OCI-LY7 (cell line): Measurements from ENCODE around the gene CTNNA3. TPM values are rescaled to one million over a fixed set of nuclear protein-coding genes. Genes with fewer than 3 reads are reported as not detected.

Experiments
- BruUV-seq: library from RNA; stranded (reverse); fragments of 400-500 nt; replicated peaks from 2 replicates; lab custom pipeline; 2021; lab: Mats Ljungman, UMichigan
- CTCF ChIA-PET: fragments of 300-600 bp; sonication (Branson Sonifier 250); formaldehyde crosslinking; loops from one replicate; lab custom pipeline; 2022; ENCODE audit warnings: antibody characterized with exemption; ENCODE audit not compliant: unreplicated experiment; lab: Charles Lee
- POLR2A ChIA-PET: fragments of 300-600 bp; sonication (Branson Sonifier 250); formaldehyde crosslinking; loops from one replicate; lab custom pipeline; 2022; ENCODE audit warnings: antibody characterized with exemption; lab: Charles Lee
- DNase-seq: peaks from one replicate; pipeline ENCODE4 v3.0.0-alpha.2; 2015; ENCODE audit warnings: low spot score
- H2AFZ ChIP-seq: fragments of 200-600 bp; sonication (generic), shearing (Covaris generic); 2 replicates; pipeline ENCODE4 v1.6.1; 2014; ENCODE audit warnings: mild to moderate bottlenecking, antibody characterized with exemption, low read length, moderate library complexity
- H3K27ac ChIP-seq: fragments of 200-600 bp; sonication (generic); 2 replicates; pipeline ENCODE4 v1.5.1; 2014; ENCODE audit warnings: mixed run types, low read depth, mild to moderate bottlenecking, moderate library complexity, low read length, inconsistent platforms; ENCODE audit not compliant: poor library complexity, severe bottlenecking
- H3K36me3 ChIP-seq: fragments of 200-600 bp; sonication (generic); 2 replicates; pipeline ENCODE4 v1.6.1; 2014; ENCODE audit warnings: mild to moderate bottlenecking, antibody characterized with exemption, low read length, moderate library complexity, mixed read lengths; ENCODE audit not compliant: insufficient read depth
- H3K4me1 ChIP-seq: fragments of 200-600 bp; sonication (generic); 2 replicates; pipeline ENCODE4 v1.5.1; 2014; ENCODE audit warnings: mild to moderate bottlenecking, low read length; ENCODE audit not compliant: insufficient read depth, poor library complexity, severe bottlenecking
- H3K4me2 ChIP-seq: fragments of 200-600 bp; sonication (generic); 2 replicates; pipeline ENCODE4 v1.6.1; 2014; ENCODE audit warnings: mild to moderate bottlenecking, low read length
- H3K4me3 ChIP-seq: fragments of 200-600 bp; sonication (generic); 2 replicates; pipeline ENCODE4 v1.5.1; 2014; ENCODE audit warnings: mild to moderate bottlenecking, low read depth, low read length; ENCODE audit not compliant: poor library complexity, severe bottlenecking
- H3K79me2 ChIP-seq: fragments of 200-600 bp; sonication (generic); 2 replicates; pipeline ENCODE4 v1.6.1; 2016; ENCODE audit warnings: low read depth, mild to moderate bottlenecking, low read length, moderate library complexity, mixed read lengths; ENCODE audit not compliant: insufficient read depth
- H3K9me2 ChIP-seq: fragments of 200-600 bp; sonication (generic); 2 replicates; pipeline ENCODE4 v1.6.1; 2016; ENCODE audit warnings: mild to moderate bottlenecking, low read length, mixed read lengths; ENCODE audit not compliant: insufficient read depth
- H3K9me3 ChIP-seq: fragments of 200-600 bp; sonication (generic); 2 replicates; pipeline ENCODE4 v1.6.1; 2014; ENCODE audit warnings: mild to moderate bottlenecking, mixed run types, low read length, mixed read lengths
- H4K20me1 ChIP-seq: fragments of 200-600 bp; sonication (generic); 2 replicates; pipeline ENCODE4 v1.6.1; 2014; ENCODE audit warnings: mild to moderate bottlenecking, antibody characterized with exemption, low read length, moderate library complexity, mixed read lengths; ENCODE audit not compliant: insufficient read depth
- EZH2phosphoT487 ChIP-seq: fragments of 200-600 bp; sonication (generic); IDR thresholded peaks from 2 replicates; pipeline ENCODE4 v1.6.1; 2018; ENCODE audit warnings: low read depth, borderline replicate concordance, mild to moderate bottlenecking, mixed run types, antibody characterized with exemption, low read length, moderate library complexity, mixed read lengths
- intact Hi-C: fragments of 100-400 bp; cut with micrococcal nuclease; formaldehyde crosslinking; loops from one replicate; pipeline ENCODE4 v1.10.0; 2022; ENCODE audit not compliant: unreplicated experiment
- total RNA-seq, 2 experiments: library from RNA; depleted of rRNA in 1 of 2; stranded (reverse); fragments of >200 nt in 1 of 2; shearing (Covaris generic) in 1 of 2; gene quantifications; 2 replicates each; pipeline ENCODE4 v1.2.3, GENCODE V29; 2014 to 2022
- TF ChIP-seq, protein P1 (sequence below): fragments of 200-600 bp; sonication (generic); conservative IDR thresholded peaks from 2 replicates; pipeline ENCODE4 v1.5.1; 2014; ENCODE audit warnings: mild to moderate bottlenecking, antibody characterized with exemption, low read length, moderate library complexity, mixed read lengths

CTNNA3 gene
- total RNA-seq, 2 experiments from 2014 or later: not detected

DNA sequence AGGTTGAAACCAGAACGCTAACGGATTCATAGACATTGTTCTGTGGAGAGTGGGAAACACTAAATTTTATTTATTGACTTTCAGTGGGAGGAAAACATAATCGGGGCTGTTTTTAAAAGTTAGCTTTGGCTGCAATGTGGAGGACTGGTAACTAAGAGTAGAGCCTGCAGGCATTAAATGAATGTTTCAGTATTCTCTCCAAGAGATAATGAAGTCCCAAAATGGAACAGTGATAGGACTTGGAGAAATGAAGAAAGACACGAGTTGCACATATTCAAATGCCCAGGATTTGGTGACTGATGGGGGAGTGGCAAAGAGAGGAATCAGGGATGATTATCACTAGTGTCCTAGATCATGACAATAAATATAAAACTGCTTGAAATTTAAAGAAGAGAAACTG, 1130.0 kb downstream of the CTNNA3 start:
- no peaks in the 10 kb centered on the region for H3K4me1 ChIP-seq
- H3K9me2 ChIP-seq: no peaks in the 10 kb centered on the region
- no peak overlapping the region for H3K4me2 ChIP-seq
- TF ChIP-seq, protein P1, sequence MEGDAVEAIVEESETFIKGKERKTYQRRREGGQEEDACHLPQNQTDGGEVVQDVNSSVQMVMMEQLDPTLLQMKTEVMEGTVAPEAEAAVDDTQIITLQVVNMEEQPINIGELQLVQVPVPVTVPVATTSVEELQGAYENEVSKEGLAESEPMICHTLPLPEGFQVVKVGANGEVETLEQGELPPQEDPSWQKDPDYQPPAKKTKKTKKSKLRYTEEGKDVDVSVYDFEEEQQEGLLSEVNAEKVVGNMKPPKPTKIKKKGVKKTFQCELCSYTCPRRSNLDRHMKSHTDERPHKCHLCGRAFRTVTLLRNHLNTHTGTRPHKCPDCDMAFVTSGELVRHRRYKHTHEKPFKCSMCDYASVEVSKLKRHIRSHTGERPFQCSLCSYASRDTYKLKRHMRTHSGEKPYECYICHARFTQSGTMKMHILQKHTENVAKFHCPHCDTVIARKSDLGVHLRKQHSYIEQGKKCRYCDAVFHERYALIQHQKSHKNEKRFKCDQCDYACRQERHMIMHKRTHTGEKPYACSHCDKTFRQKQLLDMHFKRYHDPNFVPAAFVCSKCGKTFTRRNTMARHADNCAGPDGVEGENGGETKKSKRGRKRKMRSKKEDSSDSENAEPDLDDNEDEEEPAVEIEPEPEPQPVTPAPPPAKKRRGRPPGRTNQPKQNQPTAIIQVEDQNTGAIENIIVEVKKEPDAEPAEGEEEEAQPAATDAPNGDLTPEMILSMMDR: no peak
- no peaks in the 10 kb centered on the region for H3K36me3 ChIP-seq
- no peak overlapping the region for H3K27ac ChIP-seq
- H3K4me3 ChIP-seq: no peak overlapping the region
- ChIA-PET CTCF (no interaction called here), POLR2A (no interaction called here)
- no peaks in the 10 kb centered on the region for H3K9me3 ChIP-seq
- H3K79me2 ChIP-seq: no peaks in the 10 kb centered on the region
- DNase-seq: no peak
- H2AFZ ChIP-seq: no peak overlapping the region
- intact Hi-C loops: no loop called here
- H4K20me1 ChIP-seq: no peaks in the 10 kb centered on the region
- BruUV-seq: no TSS peak

DNA sequence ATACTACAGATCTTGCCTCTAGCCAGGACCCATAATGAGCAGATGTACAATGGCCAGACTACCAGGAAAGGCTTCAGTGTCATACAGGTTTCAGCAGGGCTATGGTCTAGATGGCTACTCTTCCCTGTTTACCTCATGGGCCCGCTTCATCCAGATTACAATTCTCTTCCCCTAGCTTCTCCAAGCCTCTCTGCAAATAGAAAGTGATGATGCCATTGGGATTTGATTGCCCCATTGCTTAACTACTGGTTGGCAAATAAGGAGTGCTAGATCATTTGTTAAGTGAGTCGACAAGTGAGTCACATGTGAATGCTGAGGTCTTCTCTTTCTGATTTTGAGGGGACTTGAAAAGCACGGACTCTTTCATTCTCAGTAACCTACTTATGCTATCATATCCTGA, 1131.7 kb downstream of the CTNNA3 start:
- no TSS peak for BruUV-seq
- Histone ChIP-seq H3K4me1 (no peaks in the 10 kb centered on the region), H4K20me1 (no peaks in the 10 kb centered on the region), H3K79me2 (no peaks in the 10 kb centered on the region), H3K4me3 (no peak overlapping the region), H3K36me3 (no peaks in the 10 kb centered on the region), H2AFZ (no peak overlapping the region), H3K4me2 (no peak overlapping the region), H3K27ac (no peak overlapping the region), H3K9me3 (no peaks in the 10 kb centered on the region), H3K9me2 (no peaks in the 10 kb centered on the region)
- POLR2A ChIA-PET: no interaction called here
- intact Hi-C loops: no loop called here
- CTCF ChIA-PET: no interaction called here
- DNase-seq: no peak
- TF ChIP-seq, protein P1: no peak
- TF ChIP-seq EZH2phosphoT487: no peak

DNA sequence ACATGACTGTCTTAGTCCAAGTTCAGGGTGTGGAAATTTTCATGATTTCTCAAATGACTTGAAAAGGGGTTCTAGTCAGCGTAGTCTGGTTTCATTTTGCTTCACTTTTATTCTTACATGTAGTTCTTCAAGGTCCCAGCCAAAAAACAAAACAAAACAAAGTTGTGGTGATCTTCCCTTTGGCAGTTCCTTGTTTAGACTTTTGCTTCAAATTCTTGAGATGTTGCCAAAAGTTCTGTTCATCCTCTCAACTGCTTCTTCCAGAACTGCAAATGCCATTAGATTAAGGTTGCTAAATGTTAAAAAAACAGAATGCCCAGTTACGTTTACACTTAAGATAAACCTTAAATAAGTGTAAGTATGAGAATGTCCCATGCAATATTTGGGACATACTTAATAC, 1140.9 kb downstream of the CTNNA3 start:
- no peaks in the 10 kb centered on the region for H3K9me3 ChIP-seq
- ChIA-PET CTCF (no interaction called here), POLR2A (no interaction called here)
- H3K36me3 ChIP-seq: no peaks in the 10 kb centered on the region
- H3K9me2 ChIP-seq: no peaks in the 10 kb centered on the region
- no peak overlapping the region for H2AFZ ChIP-seq
- intact Hi-C loops: no loop called here
- H4K20me1 ChIP-seq: no peaks in the 10 kb centered on the region
- TF ChIP-seq EZH2phosphoT487: no peak
- TF ChIP-seq, protein P1: no peak
- no TSS peak for BruUV-seq
- H3K4me1 ChIP-seq: no peaks in the 10 kb centered on the region
- no peaks in the 10 kb centered on the region for H3K79me2 ChIP-seq
- DNase-seq: no peak
- no peak overlapping the region for H3K27ac ChIP-seq
- H3K4me3 ChIP-seq: no peak overlapping the region
- H3K4me2 ChIP-seq: no peak overlapping the region
